ENCODE results near the gene TMEM231.
"Not testable (repeated sequence)": the region's sequence is repeated elsewhere in the genome, so short reads cannot be mapped to it uniquely, and the experiment has no call there.

Gene TMEM231

GRCh38 chr16:75541236-75541635 is 14.8 kb downstream of the TMEM231 start:
- H3K4me3 ChIP-seq (replicated peaks; ENCODE audit: low read depth, low read length) = no peak overlapping the region
- DNase-seq (ENCODE audit: extremely low read depth, low read depth) = no peak

GRCh38 chr16:75538882-75539565 is 17.0 kb downstream of the TMEM231 start:
- H3K4me3 ChIP-seq (replicated peaks; ENCODE audit: low read depth, low read length); DNase-seq (ENCODE audit: extremely low read depth, low read depth): not testable (repeated sequence)

More at GRCh38 chr16:75541236-75541635, 14.8 kb downstream of the TMEM231 start:
- no peak for TF ChIP-seq CTCF (IDR thresholded peaks at IDR 0.05; ENCODE audit: low read depth, low read length, missing control alignments)

- TF ChIP-seq CTCF (IDR thresholded peaks at IDR 0.05; ENCODE audit: low read depth, low read length, missing control alignments) = no peak
Measured at GRCh38 chr16:75537776-75538175, 18.3 kb downstream of the TMEM231 start.

GRCh38 chr16:75535901-75536300 is 20.2 kb downstream of the TMEM231 start, which contains the start of gene CHST5:
TSS of gene CHST5 (minus strand) at chr16:75536108. CDS start at chr16:75530384, 5,724 bp downstream.
- TF ChIP-seq CTCF (IDR thresholded peaks at IDR 0.05; ENCODE audit: low read depth, low read length, missing control alignments) = no peak
- no peak for DNase-seq (ENCODE audit: extremely low read depth, low read depth)

More at GRCh38 chr16:75537776-75538175, 18.3 kb downstream of the TMEM231 start:
- no peak overlapping the region for H3K4me3 ChIP-seq (replicated peaks; ENCODE audit: low read depth, low read length)
- DNase-seq (ENCODE audit: extremely low read depth, low read depth) = no peak

GRCh38 chr16:75535211-75535843 is 20.7 kb downstream of the TMEM231 start:
- no peak for TF ChIP-seq CTCF (IDR thresholded peaks at IDR 0.05; ENCODE audit: low read depth, low read length, missing control alignments)
- DNase-seq (ENCODE audit: extremely low read depth, low read depth) = no peak
- H3K4me3 ChIP-seq (replicated peaks; ENCODE audit: low read depth, low read length) = no peak overlapping the region

More at GRCh38 chr16:75535901-75536300, 20.2 kb downstream of the TMEM231 start, which contains the start of gene CHST5:
- H3K4me3 ChIP-seq (replicated peaks; ENCODE audit: low read depth, low read length) = no peak within 1 kb of the TSS

- DNase-seq (ENCODE audit: extremely low read depth, low read depth) = no peak
- no peak overlapping the region for H3K4me3 ChIP-seq (replicated peaks; ENCODE audit: low read depth, low read length)
- no peak for TF ChIP-seq CTCF (IDR thresholded peaks at IDR 0.05; ENCODE audit: low read depth, low read length, missing control alignments)
Measured at GRCh38 chr16:75534560-75535205, 21.4 kb downstream of the TMEM231 start.

GRCh38 chr16:75532791-75533190 is 23.3 kb downstream of the TMEM231 start:
- H3K4me3 ChIP-seq (replicated peaks; ENCODE audit: low read depth, low read length) = no peak overlapping the region
- no peak for TF ChIP-seq CTCF (IDR thresholded peaks at IDR 0.05; ENCODE audit: low read depth, low read length, missing control alignments)
- no peak for DNase-seq (ENCODE audit: extremely low read depth, low read depth)
